Stimulated activated CD4-positive, alpha-beta T cell treated with anti-CD3 and anti-CD28 coated beads, Interleukin-1b, Interleukin-23, amount 100 ng/mL, for 1 hour (primary cell): ENCODE measurements around the gene IGFBP4.

Experiments used
- DNase-seq, 2 donors: peaks; one replicate each; pipeline ENCODE4 v3.0.0-alpha.2; 2020; ENCODE audit warnings: low read depth in 2 of 2

Gene IGFBP4

DNA sequence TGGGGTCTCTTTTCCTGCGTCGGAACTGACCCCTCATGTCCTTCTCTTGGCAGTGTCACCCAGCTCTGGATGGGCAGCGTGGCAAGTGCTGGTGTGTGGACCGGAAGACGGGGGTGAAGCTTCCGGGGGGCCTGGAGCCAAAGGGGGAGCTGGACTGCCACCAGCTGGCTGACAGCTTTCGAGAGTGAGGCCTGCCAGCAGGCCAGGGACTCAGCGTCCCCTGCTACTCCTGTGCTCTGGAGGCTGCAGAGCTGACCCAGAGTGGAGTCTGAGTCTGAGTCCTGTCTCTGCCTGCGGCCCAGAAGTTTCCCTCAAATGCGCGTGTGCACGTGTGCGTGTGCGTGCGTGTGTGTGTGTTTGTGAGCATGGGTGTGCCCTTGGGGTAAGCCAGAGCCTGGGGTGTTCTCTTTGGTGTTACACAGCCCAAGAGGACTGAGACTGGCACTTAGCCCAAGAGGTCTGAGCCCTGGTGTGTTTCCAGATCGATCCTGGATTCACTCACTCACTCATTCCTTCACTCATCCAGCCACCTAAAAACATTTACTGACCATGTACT lies 13.2 kb downstream of the IGFBP4 start:
- DNase-seq: no peak

DNA sequence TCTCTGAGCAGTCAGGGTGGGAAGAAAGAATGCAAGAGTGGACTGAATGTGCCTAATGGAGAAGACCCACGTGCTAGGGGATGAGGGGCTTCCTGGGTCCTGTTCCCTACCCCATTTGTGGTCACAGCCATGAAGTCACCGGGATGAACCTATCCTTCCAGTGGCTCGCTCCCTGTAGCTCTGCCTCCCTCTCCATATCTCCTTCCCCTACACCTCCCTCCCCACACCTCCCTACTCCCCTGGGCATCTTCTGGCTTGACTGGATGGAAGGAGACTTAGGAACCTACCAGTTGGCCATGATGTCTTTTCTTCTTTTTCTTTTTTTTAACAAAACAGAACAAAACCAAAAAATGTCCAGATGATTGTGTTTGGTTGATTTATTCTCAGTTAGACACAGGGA lies 14.1 kb downstream of the IGFBP4 start:
- DNase-seq: no peak

DNA sequence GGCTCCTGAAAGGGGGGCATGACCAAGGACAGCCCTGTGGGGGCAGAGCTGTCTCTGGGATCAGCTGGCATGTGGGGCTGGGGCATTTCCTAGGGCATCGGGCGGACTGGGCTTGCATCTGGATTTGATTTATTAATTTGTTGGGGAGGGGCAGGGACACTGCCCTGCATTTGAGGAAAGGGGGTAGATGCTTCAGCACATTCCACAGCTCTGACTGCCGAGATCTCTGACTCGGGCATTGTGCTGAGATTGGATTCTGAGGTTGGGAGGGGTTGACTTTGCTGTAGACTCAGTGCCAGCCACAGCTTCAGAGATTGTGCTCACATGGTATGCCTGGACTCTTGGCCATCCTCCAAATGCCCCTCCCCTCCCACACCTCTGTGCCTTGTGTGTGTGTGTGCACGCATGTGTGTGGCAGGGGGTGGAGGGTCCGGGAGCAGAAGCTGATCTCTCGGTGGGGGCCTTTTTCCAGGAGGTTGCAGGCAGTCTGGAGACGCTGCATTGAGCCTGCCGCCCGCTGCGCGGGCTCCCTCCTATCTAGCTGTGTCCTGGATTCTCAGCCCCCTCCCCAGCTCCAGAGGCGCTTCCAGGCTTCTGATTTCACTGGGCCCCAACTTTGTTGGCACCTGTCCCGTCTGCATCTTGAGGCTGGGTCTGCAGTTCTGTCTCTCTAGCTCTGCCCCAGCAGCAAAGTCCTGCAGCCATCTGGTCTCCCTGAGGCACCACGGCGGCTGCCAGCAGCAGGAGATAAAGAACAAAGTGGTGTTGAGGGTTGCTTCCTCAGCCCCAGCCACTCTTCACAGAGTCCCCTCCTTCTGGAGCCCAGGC lies 14.9 kb downstream of the IGFBP4 start:
- no peak for DNase-seq

DNA sequence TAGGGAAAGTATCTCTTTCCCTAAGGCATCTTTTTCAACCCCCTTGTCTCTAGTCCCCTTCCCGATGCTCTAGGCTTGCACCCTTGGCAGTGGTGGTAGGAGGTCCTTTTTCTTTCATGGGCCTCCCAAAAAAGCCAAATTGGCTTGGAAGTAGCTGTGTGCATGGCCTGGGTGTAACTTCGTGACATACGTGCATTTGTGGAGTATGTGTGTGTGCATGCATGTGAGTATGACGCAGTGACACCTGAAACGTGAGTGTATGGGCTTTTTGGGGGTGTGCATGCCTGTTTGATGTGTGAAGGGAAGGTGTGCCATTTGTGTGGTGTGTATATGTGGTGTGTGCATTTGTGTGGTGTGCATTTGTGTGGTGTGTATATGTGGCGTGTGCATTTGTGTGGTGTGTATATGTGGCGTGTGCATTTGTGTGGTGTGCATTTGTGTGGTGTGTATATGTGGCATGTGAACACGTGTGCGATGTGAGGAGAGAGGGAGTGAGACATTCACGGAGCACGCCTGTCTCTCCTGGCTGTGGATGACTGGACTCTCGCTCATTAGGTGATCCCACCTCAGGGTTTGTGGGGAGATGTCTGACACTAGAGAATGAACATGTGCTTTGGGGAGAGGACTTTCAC lies 15.7 kb downstream of the IGFBP4 start:
- no peak for DNase-seq

DNA sequence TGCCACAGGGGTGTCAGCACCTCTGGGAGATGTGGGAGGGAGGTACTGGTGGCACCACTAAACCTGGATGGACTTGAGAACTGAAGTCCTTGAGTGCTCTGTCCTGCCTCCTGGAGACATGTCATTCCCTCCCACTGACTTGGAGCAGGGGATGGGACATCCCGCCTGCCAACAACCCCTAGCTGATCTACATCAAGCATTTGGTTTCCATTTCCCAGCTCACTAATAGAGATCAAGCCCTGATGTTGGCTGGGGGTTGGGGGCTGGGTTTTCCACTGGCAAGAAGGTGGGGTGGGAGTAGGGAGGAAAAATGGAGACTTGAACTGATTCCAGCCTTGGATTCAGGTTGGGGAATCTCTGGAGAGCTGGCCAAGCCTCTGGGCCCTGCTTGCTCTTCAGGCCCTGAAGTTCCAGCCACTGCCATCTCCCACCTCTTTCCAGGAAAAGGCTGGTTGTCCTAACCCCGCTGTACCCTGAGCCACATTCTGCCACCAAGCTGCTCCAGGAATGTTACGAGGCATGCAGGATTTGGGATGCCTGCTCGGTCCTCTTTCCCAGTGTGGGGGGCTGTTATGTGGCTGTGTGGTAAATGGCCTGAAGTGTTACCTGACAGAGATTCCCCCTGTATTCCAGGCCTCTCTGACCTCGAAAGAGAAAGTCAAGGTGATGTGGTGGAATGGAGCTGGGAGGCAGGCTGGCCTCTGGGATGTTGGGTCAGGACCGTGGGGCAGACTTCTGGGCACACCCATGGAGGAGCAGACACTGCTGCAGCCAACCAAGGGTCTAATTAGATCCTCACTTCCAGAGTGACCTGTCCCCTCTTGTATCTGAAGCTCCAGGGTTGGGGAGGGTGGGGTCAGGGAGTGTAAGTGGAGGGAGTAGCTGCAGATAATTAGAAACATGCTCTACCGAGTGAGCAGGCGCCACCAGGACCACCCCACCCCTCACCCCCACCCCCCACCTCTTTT lies 16.7 kb downstream of the IGFBP4 start:
- DNase-seq: no peak

DNA sequence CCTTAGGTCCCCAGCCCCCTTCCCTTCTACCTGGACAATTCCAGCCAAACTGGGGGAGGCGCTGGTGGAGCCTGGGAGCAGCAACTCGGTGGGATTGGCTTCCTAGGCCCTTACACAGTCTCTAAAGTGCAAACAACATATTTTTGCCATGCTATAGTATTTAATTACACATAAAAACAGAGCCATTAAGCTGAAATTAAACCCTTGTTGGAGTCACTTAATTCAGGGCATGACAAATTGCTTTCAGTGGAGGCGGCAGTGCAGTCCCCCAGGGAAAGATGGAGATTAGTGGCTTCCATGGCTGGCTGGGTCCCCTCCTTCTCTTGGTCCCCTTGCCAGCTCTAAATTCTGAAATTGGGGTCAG lies 17.3 kb downstream of the IGFBP4 start:
- no peak for DNase-seq

DNA sequence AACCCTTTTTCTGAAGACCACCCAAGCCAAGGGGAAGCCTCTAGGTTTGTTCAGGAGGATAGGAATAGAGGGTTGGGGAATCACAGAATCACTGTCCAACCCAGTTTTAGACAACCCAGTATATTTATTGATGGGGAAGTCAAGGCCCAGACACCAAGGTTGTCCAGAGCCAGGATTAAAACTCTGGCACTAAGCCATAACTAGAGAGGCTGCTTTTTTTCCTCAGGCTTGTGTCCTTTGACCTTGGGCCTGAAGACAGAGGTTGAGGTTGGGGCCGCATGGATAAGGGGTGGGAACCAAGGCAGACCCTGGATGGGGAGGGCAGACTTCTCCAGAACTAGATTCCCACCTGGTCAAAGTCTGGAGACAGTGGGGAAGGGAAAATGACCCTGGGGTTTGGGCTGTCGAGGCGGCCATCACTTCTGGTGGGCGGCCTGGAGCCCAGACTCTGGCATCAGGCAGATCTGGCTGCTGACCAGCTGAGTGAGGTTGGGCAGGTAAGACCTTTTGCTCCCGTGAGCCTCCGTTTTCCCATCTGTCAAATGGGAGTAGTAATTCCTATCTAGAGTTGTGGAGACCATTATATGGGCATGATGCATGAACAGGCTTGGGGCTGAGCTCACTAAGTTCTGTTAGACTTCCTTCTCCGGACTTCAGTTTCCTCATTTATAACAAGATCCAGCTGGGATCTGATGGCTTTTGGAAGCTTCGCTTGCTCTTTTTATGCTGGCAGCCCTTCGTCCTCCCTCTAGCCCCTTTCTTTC lies 17.9 kb downstream of the IGFBP4 start:
- DNase-seq: no peak

DNA sequence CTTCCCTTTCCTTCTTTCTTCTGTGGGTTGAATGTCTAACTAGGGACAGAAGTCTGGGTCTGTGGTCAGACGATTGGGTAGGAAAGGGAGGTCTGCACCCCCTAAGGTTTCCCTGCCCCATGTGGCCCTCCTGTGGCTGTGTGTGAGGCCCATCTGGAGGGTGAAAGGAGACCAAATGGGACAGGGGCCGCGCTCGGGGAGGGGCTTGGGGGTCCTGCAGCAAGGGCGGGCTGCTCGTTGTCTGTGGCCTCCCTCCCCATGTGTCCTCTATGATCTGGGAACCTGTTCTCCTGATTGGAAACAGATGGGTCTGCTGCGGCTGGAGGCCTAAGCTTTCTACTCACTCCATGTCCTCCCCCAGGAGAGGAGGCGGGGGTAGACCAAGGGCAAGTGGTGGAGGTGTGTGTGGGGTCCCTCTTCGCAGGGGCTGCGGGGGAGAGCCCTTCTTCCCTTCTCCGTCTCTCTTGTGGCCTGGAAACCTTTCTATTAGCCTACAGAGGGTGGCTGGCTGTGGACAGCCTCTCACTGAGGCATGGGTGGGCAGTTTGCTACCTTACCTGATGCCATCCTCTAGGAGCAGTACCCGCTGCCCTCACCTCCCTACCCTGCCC lies 18.6 kb downstream of the IGFBP4 start:
- no peak for DNase-seq

DNA sequence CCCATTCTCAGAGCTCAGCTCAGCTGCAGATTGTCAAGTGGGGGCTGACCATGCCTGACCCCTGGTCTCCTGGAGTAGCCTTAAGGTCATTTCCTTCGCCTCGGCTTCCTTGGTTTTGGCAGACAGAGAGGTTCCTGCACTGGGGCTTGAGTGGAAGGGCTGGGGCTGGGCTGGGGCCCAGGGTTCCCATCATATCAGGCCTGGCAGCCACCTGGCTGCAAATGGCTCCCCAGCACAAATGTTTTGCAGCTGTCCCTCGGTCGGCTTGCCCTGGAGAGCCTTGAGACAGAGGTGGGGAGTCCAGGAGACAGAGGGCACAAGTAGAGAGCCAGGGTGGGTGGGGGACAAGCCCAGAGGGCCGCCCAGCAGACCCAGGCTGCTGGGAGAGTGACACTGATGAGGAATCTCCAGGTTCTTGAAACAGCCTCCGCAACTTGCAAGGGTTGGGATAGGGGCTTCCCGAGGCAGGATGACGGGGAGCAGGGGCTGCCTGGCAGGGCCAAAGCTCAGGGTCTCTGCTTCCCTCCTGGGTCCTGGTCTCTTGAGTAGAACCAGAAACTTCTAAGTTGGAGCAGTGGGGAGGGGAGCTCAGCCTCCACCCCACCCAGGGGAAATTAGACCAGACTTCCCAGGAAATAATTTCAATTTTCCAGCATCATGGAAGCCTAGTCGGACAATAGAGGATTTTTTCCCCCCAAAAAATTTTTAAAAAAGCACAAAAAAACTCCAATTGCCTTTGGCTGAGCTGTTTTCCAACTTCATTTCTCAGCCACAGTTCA lies 19.3 kb downstream of the IGFBP4 start:
- no peak for DNase-seq

DNA sequence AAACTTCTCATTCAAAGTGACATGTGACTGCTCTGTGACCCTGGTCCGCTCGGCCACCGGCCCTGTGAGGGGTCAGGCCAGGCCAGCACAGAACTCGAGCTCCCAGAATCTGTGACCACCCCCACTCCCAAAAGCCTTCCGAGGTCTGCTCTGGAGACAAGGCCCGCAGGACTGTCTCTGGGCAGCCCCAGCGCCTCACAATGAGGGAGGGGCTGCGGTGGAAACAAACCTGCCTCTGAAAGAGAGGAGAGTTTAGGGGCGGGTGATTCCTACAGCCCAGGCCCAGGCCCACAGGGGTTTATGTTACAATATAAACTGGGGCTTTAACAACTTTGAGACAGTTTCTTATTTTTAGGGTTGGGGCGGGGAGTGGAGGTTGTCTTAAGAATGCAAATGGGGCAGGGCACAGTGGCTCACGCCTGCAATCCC lies 19.9 kb downstream of the IGFBP4 start:
- DNase-seq: no peak

DNA sequence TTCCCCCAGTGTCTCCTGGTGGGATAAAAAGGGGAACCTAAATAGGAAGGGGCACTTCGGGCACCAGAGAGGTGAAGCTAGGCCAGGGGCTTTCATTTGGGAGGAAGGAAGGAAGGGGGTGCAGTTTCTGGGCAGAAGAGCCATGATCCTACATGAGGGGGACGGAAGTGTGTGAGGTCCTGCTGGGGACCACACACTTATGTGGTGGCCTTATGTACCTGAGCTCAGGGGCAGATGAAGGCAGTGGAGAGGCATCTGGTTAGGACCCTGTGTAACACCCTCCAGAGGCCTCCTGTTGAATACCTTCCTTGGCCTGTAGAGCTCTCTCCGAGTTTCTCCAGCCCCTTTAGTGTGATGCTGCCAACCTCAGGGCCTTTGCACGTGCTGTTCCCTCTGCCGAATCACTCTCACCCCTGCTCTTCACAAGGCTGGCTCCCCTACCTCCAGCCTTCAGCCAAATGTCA lies 21.2 kb downstream of the IGFBP4 start:
- no peak for DNase-seq

DNA sequence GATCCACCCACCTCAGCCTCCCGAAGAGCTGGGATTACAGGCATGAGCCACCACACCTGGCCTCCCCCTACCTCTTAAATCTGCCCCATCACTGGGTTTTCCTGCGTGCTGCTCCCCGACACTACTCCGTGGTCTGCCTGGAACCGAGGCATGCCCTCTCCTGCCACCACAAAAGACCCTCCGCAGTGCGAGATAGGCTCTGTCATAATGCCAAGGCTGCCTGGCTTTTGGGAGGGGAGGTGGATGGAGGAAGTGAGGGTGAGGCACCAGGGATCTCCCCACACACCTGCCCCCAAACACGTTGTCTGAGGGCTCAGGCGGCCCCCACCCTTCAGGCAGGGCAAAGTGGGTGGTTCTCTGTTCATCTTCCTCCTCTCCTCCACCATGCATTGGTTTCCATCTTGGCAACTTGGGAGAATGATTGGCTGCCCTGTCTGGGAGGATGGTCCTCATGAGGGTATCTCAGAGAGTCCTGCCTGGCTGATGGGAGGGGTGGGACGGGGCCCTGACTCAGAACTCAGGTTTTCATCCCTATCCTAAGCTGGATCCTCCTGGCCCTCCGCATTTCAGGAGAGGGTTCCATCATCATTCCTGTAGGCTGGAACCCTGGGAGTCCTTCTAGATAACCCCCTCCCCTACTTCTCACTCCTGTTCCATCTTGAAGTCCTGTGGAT lies 23.2 kb downstream of the IGFBP4 start:
- DNase-seq: no peak

DNA sequence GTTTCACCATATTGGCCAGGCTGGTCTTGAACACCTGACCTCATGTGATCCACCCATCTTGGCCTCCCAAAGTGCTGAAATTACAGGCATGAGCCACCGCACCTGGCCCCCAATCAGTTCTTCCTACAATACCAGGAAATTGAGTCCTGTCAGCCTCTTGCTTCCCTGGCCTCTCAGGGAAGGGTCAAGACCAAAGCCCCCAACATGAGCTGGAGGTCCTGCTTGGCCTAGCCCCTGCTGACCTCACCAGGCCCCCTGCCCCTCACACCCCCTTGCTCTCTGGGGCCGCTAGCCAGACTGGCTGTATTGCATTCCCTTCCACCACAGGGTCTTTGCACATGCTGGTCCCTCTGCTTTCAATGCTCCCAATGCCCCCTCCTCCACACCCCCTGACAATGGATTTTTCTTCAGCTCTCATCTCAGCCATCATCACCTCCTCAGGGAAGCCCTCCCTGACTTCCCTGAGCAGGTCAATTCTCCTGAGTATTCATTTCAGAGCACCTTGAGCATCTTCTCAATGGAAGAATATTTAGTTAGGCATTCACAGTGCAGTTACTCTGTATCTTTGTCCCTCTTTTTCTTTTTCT lies 24.1 kb downstream of the IGFBP4 start:
- DNase-seq: no peak

DNA sequence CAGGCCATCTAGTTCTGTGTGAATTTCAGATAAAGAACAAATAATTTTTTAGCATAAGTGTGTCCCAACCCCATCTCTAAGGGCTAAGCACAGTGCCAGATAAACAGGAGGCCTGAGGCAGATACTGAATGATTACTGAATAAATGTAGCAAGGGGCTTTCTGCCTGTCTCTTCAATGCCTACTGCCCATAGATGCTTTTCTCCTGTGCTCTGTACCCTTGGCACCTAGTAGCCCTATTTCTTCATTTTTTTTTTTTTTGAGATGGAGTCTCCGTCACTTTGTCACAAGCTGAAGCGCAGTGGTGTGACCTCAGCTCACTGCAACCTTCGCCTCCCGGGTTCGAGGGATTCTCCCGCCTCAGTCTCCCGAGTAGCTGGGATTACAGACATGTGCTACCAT lies 25.3 kb downstream of the IGFBP4 start:
- no peak for DNase-seq

DNA sequence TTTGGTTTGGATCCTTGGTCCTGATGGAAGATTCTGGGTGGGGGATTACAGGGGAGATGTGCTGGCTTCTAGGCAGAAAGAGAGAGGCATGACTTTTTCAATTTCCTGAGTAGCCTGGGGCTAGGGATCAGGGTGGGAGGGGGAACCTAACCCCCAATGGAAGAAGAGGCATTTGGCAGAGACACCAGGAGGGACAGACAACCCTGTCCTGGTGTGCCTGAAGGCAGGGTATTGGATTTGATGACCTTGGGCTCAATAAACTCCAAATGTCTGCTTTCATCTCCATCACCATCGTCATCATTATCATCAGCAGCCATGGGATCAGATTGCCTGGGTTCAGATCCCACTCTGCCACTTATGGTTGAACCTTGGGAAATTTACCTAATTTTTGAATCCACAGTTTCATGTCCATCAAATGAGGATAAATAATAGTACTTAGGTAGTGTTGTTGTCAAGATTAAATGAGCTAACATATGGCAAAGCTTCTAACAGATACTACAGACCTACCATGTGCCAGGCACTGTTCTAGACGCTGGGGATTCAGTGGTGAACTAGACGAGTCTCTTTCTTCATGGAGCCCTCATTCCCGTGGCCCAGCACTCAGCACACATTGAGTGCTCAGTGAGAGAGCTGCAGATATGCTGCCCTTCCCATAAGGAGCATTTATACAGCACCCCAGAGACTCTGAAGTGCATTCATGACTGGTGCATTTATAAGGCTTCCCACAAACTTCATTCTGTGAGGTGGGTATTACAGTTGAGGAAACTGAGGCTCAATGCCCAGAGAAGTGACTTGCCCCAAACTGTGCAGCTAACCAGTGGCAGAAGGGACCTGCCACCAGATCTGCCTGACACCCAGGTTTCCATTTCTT lies 26.8 kb downstream of the IGFBP4 start:
- DNase-seq: no peak

DNA sequence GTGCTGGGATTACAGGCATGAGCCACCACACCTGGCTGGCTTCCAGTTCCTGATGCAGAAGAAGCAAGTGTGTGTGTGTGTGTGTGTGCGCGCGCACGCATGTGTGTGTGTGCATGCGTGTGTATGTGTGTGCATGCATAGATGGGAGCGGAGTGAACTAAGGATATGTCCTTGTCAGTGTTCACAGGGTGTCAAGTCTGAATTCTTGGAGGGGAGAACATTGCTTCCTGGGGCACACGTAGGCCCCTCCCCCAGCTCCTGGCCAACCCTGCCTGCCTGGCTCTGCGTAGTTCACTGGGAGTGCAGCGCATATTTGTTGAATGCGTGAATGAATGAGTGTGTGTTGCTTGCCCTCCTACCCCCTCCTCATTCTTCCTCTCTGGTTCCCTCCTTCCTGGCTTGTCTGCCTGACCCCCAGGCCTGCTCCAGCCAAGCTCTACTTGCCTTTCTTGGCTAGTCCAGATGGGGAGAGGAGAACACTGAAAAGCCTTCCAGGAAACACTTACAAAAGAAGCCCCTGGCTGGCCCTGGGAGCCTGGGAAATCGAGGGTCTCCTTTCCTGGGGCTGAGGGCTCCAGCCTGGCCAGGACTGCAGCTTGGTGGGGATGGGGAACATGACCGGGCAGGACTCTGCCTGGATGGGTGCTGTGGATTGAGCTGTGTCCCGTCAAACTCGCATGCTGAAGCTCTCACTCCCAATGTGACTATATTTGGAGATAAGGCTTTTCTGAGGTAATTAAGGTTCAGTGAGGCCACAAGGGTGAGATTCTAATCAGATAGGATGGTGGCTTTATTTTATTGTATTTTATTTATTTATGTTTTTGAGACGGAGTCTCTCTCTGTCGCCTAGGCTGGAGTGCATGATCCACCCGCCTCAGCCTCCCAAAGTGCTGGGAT lies 27.9 kb downstream of the IGFBP4 start:
- no peak for DNase-seq
